Fibroblast of pulmonary artery (primary cell): Measurements from ENCODE around the gene LYPD6B.

Experiments used
- DNase-seq: peaks from one replicate; pipeline ENCODE4 v3.0.0-alpha.2; 2010; ENCODE audit warnings: low read depth
- H3K4me3 ChIP-seq: replicated peaks from 2 replicates; pipeline ENCODE4 v1.5.1; 2011; ENCODE audit warnings: low read depth, mild to moderate bottlenecking, control low read depth, low read length, moderate library complexity
- CTCF ChIP-seq: IDR thresholded peaks from 2 replicates; pipeline ENCODE4 v1.5.1; 2011; ENCODE audit warnings: mild to moderate bottlenecking, control low read depth, low read length, inconsistent platforms; ENCODE audit errors: missing control alignments

Gene LYPD6B

GRCh38 chr2:149094217-149095015 is 55.9 kb downstream of the LYPD6B start:
- TF ChIP-seq CTCF, result no peak
- no peak overlapping the region for H3K4me3 ChIP-seq
- peak; percentile 6 for DNase-seq

GRCh38 chr2:149098701-149099100 is 60.2 kb downstream of the LYPD6B start:
- no peak overlapping the region for H3K4me3 ChIP-seq
- DNase-seq, result peak; percentile 5
- TF ChIP-seq CTCF, result no peak

GRCh38 chr2:149099298-149099697 is 60.8 kb downstream of the LYPD6B start:
- DNase-seq, result no peak
- no peak overlapping the region for H3K4me3 ChIP-seq
- TF ChIP-seq CTCF, result no peak

GRCh38 chr2:149100739-149101699 is 62.5 kb downstream of the LYPD6B start:
- DNase-seq, result no peak
- H3K4me3 ChIP-seq, result no peak overlapping the region
- no peak for TF ChIP-seq CTCF

- no peak for DNase-seq
- no peak for TF ChIP-seq CTCF
- no peak overlapping the region for H3K4me3 ChIP-seq
These were observed 63.3 kb downstream of the LYPD6B start for GRCh38 chr2:149101818-149102217.

- no peak overlapping the region for H3K4me3 ChIP-seq
- DNase-seq, result no peak
- TF ChIP-seq CTCF, result no peak
These were observed 64.7 kb downstream of the LYPD6B start for GRCh38 chr2:149103081-149103620.
